GDM1 (cell line): Measurements from ENCODE around the gene ARL5A.

ENCODE experiments used
- DNase-seq: peaks from one replicate; lab custom pipeline; 2025; lab: John Stamatoyannopoulos, UW

ARL5A gene

GRCh38 chr2:151766437-151767153 is 61.6 kb downstream of the ARL5A start:
- DNase-seq: no peak

- DNase-seq: no peak
These were observed 62.3 kb downstream of the ARL5A start for GRCh38 chr2:151765760-151766410.

DNA sequence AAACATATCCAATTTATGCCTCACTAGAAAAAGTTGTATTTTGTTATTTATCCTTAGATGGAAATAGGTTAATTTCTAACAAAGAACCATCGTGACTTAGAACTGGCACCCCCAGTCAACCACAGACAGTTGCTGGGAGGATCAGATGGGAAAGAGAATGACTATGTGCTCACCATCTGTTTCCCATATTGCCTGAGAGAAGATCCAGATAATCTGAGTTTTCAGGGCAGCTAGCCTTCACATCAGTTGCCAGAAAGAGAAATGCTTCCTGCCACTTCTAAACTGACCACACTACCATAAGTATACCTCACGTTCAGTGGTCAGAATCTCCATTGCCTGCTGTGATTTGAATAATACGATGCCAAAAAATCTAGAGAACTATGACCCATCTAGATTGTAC is 65.5 kb downstream of the ARL5A start:
- no peak for DNase-seq

DNA sequence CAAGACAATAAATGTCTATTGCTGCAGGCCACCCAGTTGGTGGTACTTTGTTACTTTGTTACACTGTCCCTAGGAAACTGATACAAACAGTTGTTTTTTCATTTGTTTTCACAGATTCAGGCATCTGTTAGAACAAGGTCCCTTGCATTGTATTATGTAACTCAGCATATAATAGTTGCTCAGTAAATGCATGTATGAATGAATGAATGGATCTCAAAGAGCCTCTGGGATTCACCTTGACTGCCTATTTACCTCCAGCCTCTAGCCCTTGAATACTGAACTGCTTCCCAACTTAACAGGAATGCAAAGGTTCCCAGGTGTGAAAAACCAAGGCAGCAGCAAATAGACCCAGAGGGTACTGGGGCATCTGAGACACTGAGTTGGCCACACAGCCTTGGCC is 66.5 kb downstream of the ARL5A start:
- DNase-seq: no peak

GRCh38 chr2:151761193-151761592 is 67.0 kb downstream of the ARL5A start:
- no peak for DNase-seq

- no peak for DNase-seq
These were observed 68.0 kb downstream of the ARL5A start for GRCh38 chr2:151760139-151760650.

DNA sequence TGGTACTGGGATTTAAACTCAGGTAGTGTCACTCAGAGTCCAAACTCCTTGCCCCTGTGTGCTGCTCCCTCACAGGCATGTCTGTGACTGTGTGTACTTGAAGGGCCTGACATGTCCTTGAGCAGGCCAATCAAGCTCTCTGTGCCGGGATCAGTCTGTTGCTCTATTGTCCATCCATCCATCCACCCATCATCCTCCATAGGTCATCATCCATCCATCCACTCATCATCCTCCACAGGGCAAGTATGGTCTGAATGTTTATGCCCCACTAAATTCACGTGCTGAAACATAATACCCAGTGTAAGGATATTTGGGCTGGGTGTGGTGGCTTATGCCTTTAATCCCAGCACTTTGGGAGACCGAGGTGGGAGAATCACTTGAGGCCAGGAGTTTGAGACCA is 69.5 kb downstream of the ARL5A start:
- no peak for DNase-seq

GRCh38 chr2:151757861-151758260 is 70.4 kb downstream of the ARL5A start:
- DNase-seq: no peak

DNA sequence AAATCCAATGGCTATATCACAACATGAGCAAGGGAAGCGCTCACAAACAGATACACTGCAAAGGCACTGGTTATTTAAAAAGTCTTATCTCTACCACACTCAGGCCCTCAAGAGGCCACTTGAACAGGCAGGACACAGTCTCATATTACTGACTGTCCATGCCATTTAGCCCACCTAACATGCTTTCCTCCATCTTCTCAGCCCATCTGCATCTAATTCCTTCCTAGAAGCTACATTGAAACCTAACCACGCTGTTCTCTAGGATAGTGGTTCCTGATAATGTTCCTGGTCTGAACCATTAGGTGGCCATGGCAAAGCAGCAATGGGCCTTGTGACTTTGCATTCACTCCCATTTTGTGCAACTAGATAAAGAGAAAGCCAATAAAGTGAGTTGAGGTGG is 71.4 kb downstream of the ARL5A start:
- DNase-seq: no peak

GRCh38 chr2:151754253-151754897 is 73.8 kb downstream of the ARL5A start:
- DNase-seq: no peak

GRCh38 chr2:151753540-151753939 is 74.7 kb downstream of the ARL5A start:
- DNase-seq: no peak
